GM18517 (cell line): ENCODE data around the gene HIF3A.
"Not testable (repeated sequence)": the region's sequence is repeated elsewhere in the genome, so short reads cannot be mapped to it uniquely, and the experiment has no call there.

Experiments used
- ATAC-seq: cut with Tn5 transposase; IDR thresholded peaks from one replicate; pipeline ENCODE4 v1.9.1; 2021; ENCODE audit warnings: mild to moderate bottlenecking, moderate library complexity; ENCODE audit not compliant: unreplicated experiment

HIF3A gene

GRCh38 chr19:46291829-46292228 is 5.0 kb upstream of the HIF3A start:
- no peak for ATAC-seq

GRCh38 chr19:46294494-46294893 is 2.3 kb upstream of the HIF3A start:
- no peak for ATAC-seq

GRCh38 chr19:46295401-46296201 is 1.2 kb upstream of the HIF3A start:
- no peak for ATAC-seq

- ATAC-seq, result no peak
Observed at GRCh38 chr19:46296202-46296480, 701 bp upstream of the HIF3A start.

- ATAC-seq, result no peak
Observed at GRCh38 chr19:46297700-46298478, 1.0 kb downstream of the HIF3A start.

GRCh38 chr19:46298479-46299003 is 1.7 kb downstream of the HIF3A start:
- ATAC-seq, result no peak

- no peak for ATAC-seq
Observed at GRCh38 chr19:46299004-46299509, 2.2 kb downstream of the HIF3A start.

- ATAC-seq, result no peak
Observed at GRCh38 chr19:46299695-46300094, 2.9 kb downstream of the HIF3A start.

GRCh38 chr19:46303322-46303690 is 6.5 kb downstream of the HIF3A start:
- ATAC-seq, result no peak

GRCh38 chr19:46303691-46304397 is 7.0 kb downstream of the HIF3A start:
- ATAC-seq, result no peak

- no peak for ATAC-seq
Observed at GRCh38 chr19:46306501-46306900, 9.7 kb downstream of the HIF3A start.

GRCh38 chr19:46308510-46308909 is 11.7 kb downstream of the HIF3A start:
- no peak for ATAC-seq

- ATAC-seq, result no peak
Observed at GRCh38 chr19:46309056-46309455, 12.2 kb downstream of the HIF3A start.

GRCh38 chr19:46311444-46311843 is 14.6 kb downstream of the HIF3A start:
- no peak for ATAC-seq

GRCh38 chr19:46313540-46314469 is 17.0 kb downstream of the HIF3A start:
- not testable (repeated sequence) for ATAC-seq

- no peak for ATAC-seq
Observed at GRCh38 chr19:46317339-46317738, 20.5 kb downstream of the HIF3A start.

GRCh38 chr19:46319613-46320012 is 22.8 kb downstream of the HIF3A start:
- no peak for ATAC-seq

GRCh38 chr19:46320559-46320958 is 23.7 kb downstream of the HIF3A start:
- ATAC-seq, result no peak

GRCh38 chr19:46321653-46322052 is 24.8 kb downstream of the HIF3A start:
- no peak for ATAC-seq

GRCh38 chr19:46323227-46323626 is 26.4 kb downstream of the HIF3A start:
- ATAC-seq, result not testable (repeated sequence)
